Activated B cell treated with CpG ODN at 0.5 μM for 24 hours (primary cell): ENCODE measurements around the gene SLC9B2. TPM values are rescaled to one million over a fixed set of nuclear protein-coding genes. Genes with fewer than 3 reads are reported as not detected.
A peak's percentile ranks its signal among the peaks of the same experiment; 100 is the strongest.

Experiments used
- ATAC-seq: fragments of 200-7000 bp; cut with Tn5 transposase; one replicate; pipeline ENCODE4 v1.10.0; 2021; ENCODE audit warnings: low read depth, mild to moderate bottlenecking, moderate library complexity
- CTCF ChIA-PET: fragments of 350-600 bp; sonication (Branson Sonifier 250); formaldehyde crosslinking; loops from one replicate; lab custom pipeline; 2021; ENCODE audit warnings: antibody characterized with exemption; lab: Charles Lee
- POLR2A ChIA-PET: fragments of 350-600 bp; sonication (Branson Sonifier 250); formaldehyde crosslinking; loops from one replicate; lab custom pipeline; 2021; ENCODE audit warnings: antibody characterized with exemption; lab: Charles Lee
- DNase-seq: peaks from one replicate; pipeline ENCODE4 v3.0.0; 2022
- H3K27ac Mint-ChIP-seq: one replicate; pipeline ENCODE4 v1.8.0; 2020; ENCODE audit warnings: mixed read lengths
- H3K27me3 Mint-ChIP-seq: one replicate; pipeline ENCODE4 v1.8.0; 2021; ENCODE audit warnings: mixed read lengths
- H3K36me3 Mint-ChIP-seq: one replicate; pipeline ENCODE4 v1.8.0; 2021; ENCODE audit warnings: low read depth, mixed read lengths
- H3K4me1 Mint-ChIP-seq: one replicate; pipeline ENCODE4 v1.8.0; 2021; ENCODE audit warnings: mixed read lengths
- H3K4me3 Mint-ChIP-seq: one replicate; pipeline ENCODE4 v1.8.0; 2020; ENCODE audit warnings: mild to moderate bottlenecking, mixed read lengths
- H3K9me3 Mint-ChIP-seq: one replicate; pipeline ENCODE4 v1.8.0; 2020; ENCODE audit warnings: mixed read lengths
- intact Hi-C: fragments of 100-400 bp; cut with micrococcal nuclease; formaldehyde crosslinking; loops from one replicate; pipeline ENCODE4 v1.15.1; 2024
- total RNA-seq: library from RNA; stranded (reverse); gene quantifications from 2 replicates; pipeline ENCODE4 v1.2.3, GENCODE V29; 2022
- TF ChIP-seq, protein P1 (sequence below): fragments of 200-600 bp; IDR thresholded peaks from one replicate; pipeline ENCODE4 v1.8.0; 2022; ENCODE audit warnings: antibody characterized with exemption, mild to moderate bottlenecking

Gene SLC9B2
- total RNA-seq, 1 donor from 2014 or later: 33.4 TPM

DNA sequence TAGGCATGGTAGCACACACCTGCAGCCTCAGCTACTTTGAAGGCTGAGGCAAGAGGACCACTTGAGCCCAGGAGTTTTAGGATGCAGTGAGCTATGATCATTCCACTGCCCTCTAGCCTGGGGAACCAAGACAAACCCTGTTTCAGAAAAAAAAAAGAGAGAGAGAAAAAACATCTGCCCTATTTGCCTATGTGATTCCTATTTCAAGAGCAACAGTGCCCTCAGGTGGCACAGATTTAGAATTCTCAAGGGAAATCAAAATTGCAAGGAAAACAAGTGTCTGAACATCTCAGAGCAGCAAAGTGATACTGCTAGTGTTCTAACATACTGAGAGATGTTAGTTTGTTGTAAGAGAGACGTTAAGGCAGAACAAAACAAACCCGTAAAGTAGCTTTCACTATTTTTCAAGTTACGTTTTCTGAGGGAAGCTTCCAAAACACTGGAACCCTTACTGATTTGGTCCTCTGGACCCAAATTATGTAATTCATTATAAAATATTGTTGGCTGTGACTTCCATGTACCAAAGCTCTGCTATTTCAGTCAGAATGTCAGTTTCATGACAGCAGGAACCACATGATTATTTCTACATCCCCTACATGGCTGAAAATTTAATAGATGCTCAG, 15.2 kb upstream of the SLC9B2 start:
- H3K4me1 Mint-ChIP-seq: peaks cover 12% of the 10 kb centered on the region
- no peaks in the 10 kb centered on the region for H3K9me3 Mint-ChIP-seq
- intact Hi-C loops: loop anchor here (1.0 to 10.0 kb wide), 5 partner anchors 15 to 660 kb away; partner anchors contain the start of gene SLC9B2
- no peak overlapping the region for H3K27ac Mint-ChIP-seq
- TF ChIP-seq, protein P1, sequence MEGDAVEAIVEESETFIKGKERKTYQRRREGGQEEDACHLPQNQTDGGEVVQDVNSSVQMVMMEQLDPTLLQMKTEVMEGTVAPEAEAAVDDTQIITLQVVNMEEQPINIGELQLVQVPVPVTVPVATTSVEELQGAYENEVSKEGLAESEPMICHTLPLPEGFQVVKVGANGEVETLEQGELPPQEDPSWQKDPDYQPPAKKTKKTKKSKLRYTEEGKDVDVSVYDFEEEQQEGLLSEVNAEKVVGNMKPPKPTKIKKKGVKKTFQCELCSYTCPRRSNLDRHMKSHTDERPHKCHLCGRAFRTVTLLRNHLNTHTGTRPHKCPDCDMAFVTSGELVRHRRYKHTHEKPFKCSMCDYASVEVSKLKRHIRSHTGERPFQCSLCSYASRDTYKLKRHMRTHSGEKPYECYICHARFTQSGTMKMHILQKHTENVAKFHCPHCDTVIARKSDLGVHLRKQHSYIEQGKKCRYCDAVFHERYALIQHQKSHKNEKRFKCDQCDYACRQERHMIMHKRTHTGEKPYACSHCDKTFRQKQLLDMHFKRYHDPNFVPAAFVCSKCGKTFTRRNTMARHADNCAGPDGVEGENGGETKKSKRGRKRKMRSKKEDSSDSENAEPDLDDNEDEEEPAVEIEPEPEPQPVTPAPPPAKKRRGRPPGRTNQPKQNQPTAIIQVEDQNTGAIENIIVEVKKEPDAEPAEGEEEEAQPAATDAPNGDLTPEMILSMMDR: peak; percentile 38
- peaks cover 24% of the 10 kb centered on the region for H3K36me3 Mint-ChIP-seq
- H3K27me3 Mint-ChIP-seq: no peaks in the 10 kb centered on the region
- ChIA-PET POLR2A (no interaction called here), CTCF (interaction anchor here (0.6 to 4.0 kb wide), 16 partner anchors 8 to 471 kb away, joined by 3 to 21 read pairs (median 5); partner anchors contain the start of genes BDH2, SLC9B2 and UBE2D3)
- no peak overlapping the region for H3K4me3 Mint-ChIP-seq
- peak; percentile 88 for ATAC-seq
- no peak for DNase-seq

DNA sequence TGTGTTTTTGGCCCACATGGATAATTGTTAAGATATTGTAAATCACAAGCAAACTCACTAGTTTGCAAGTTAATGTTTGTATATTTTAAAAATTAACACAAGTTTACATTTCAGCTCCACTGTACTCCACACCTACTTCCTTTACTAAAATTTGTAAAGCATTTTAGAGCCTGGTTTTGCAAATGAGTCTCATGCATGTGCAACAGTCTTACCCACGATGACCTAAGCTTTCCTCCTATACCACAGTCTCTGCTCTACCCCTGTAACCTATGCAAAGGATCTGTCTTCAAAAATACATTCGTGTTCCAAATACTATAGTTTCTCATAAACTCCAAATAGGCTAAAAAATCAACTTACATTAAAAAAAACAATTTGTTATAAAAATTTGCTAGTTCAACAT, 12.9 kb upstream of the SLC9B2 start:
- DNase-seq: no peak
- no peak for ATAC-seq
- no peaks in the 10 kb centered on the region for H3K27me3 Mint-ChIP-seq
- H3K9me3 Mint-ChIP-seq: no peaks in the 10 kb centered on the region
- H3K36me3 Mint-ChIP-seq: peaks cover 28% of the 10 kb centered on the region
- no peak overlapping the region for H3K27ac Mint-ChIP-seq
- ChIA-PET POLR2A (interaction anchor here (2.3 kb wide), 1 partner anchor 12 kb away, joined by 7 read pairs; the partner anchor contains the start of gene SLC9B2), CTCF (interaction anchor here (1.0 to 4.0 kb wide), 3 partner anchors 10 to 469 kb away, joined by 3 to 21 read pairs (median 19); partner anchors contain the start of gene BDH2)
- TF ChIP-seq, protein P1: no peak
- H3K4me3 Mint-ChIP-seq: no peak overlapping the region
- peaks cover 12% of the 10 kb centered on the region for H3K4me1 Mint-ChIP-seq
- intact Hi-C loops: no loop called here

DNA sequence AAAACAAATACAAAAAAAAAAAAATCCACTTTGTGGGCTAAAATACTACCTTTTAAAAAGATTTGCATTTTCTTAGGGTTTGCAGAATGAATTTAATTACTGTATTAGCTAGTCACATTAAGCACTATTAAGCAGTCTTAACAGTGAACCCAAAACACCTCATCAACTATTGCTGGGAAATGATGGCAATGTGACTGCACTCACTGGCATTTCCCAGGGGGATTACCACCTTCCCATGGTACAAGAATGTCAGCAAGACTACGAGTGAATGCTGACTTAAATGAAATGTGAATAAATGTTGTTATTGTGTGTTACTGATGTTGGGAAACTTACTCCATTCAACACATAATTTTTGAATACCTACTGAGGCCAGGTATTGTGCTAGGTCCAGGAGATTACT, 10.0 kb upstream of the SLC9B2 start:
- POLR2A ChIA-PET: no interaction called here
- no peak for ATAC-seq
- H3K9me3 Mint-ChIP-seq: no peaks in the 10 kb centered on the region
- H3K4me3 Mint-ChIP-seq: no peak overlapping the region
- CTCF ChIA-PET: no interaction called here
- no peak overlapping the region for H3K27ac Mint-ChIP-seq
- no peak for DNase-seq
- H3K36me3 Mint-ChIP-seq: peaks cover 30% of the 10 kb centered on the region
- H3K27me3 Mint-ChIP-seq: no peaks in the 10 kb centered on the region
- TF ChIP-seq, protein P1: no peak
- intact Hi-C loops: no loop called here
- peaks cover 2% of the 10 kb centered on the region for H3K4me1 Mint-ChIP-seq

DNA sequence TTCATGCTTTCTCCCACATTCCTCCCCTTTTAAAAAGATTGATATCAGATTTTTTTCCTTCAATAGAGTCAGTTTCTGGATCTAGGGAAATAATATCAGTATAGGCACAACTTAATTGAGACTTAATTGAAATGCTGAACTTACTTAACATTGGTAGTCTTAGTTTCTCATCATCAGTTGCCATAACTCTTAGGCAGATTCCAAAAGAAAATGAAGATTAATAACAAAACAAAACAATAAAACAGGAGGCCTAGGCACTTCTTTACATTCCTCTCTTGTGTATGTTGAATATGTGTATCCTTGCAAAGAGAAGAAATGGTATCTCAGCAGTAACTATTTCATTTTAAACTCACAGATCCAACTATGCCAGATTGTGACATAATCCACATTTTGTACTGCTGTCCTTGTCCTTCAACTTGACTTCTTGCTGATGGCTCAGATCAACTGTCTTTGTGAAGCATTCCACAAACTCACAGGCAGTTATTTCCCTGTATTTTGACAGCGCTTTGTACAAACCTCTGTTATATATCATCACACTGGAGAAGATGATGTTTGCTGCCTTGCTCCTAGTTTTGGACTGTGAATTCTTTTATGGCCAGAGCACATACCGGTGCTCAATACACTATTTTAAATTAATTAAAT, 9.1 kb upstream of the SLC9B2 start:
- POLR2A ChIA-PET: no interaction called here
- no peaks in the 10 kb centered on the region for H3K9me3 Mint-ChIP-seq
- H3K27ac Mint-ChIP-seq: no peak overlapping the region
- no peaks in the 10 kb centered on the region for H3K4me1 Mint-ChIP-seq
- intact Hi-C loops: no loop called here
- TF ChIP-seq, protein P1: no peak
- H3K4me3 Mint-ChIP-seq: no peak overlapping the region
- no peaks in the 10 kb centered on the region for H3K27me3 Mint-ChIP-seq
- DNase-seq: no peak
- no peak for ATAC-seq
- H3K36me3 Mint-ChIP-seq: peaks cover 29% of the 10 kb centered on the region
- CTCF ChIA-PET: no interaction called here

DNA sequence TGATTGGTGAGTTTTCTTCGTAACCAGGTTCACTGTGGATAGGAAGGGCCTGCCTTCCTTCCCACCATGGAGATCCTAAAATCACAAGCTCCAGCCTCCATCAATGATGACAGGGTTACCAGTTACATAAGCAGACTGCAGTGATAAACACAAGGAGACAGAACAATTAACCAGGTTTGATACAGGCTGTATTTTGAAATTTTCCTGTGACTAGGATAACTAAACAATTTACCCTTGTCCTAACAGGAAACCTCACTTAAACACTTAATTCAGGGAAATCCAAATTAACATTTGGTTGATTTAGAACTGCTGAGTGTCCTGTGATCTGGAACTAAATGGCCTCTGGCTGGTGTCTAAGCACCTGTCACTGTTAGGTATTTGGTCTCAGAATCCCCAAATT, 3.1 kb upstream of the SLC9B2 start:
- ChIA-PET POLR2A (no interaction called here), CTCF (interaction anchor here (1.4 to 2.1 kb wide), 3 partner anchors 12 to 33 kb away, joined by 3 to 7 read pairs (median 4); partner anchors contain the start of gene BDH2)
- H3K4me1 Mint-ChIP-seq: peaks cover 32% of the 10 kb centered on the region
- TF ChIP-seq, protein P1: no peak
- peaks cover 9% of the 10 kb centered on the region for H3K36me3 Mint-ChIP-seq
- no peak overlapping the region for H3K4me3 Mint-ChIP-seq
- H3K27me3 Mint-ChIP-seq: no peaks in the 10 kb centered on the region
- intact Hi-C loops: loop anchor here (5.0 kb wide), 3 partner anchors 317 to 1732 kb away; partner anchors contain the start of genes MANBA, PPP3CA and SLC39A8
- no peak overlapping the region for H3K27ac Mint-ChIP-seq
- no peaks in the 10 kb centered on the region for H3K9me3 Mint-ChIP-seq
- ATAC-seq (no peak), DNase-seq (no peak)
